OCI-LY7 (cell line): ENCODE results near the gene GLIS1.

Experiments used
- EZH2phosphoT487 ChIP-seq: fragments of 200-600 bp; sonication (generic); IDR thresholded peaks from 2 replicates; pipeline ENCODE4 v1.6.1; 2018; ENCODE audit warnings: low read depth, borderline replicate concordance, mild to moderate bottlenecking, mixed run types, antibody characterized with exemption, low read length, moderate library complexity, mixed read lengths
- TF ChIP-seq, protein P1 (sequence below): fragments of 200-600 bp; sonication (generic); conservative IDR thresholded peaks from 2 replicates; pipeline ENCODE4 v1.5.1; 2014; ENCODE audit warnings: mild to moderate bottlenecking, antibody characterized with exemption, low read length, moderate library complexity, mixed read lengths

DNA sequence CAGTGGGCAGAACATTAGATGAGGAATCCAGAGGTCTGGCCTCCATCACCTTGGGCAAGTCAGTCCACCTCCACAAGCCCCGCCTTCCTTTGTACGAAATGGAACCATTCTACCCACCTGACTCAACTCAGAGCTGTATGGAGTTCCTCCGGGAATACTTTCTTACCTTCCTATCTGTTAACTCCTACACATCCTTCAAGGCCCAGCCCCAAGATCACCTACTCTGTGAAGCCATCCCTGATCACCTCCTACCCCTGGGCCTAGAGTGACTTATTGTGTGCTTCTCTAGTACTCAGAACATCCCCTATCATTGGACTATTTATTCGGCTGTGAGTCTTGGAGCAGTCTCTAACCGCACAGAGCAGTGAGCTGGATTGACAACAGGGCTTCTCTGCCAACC is 66.7 kb downstream of the GLIS1 start:
- TF ChIP-seq, protein P1, sequence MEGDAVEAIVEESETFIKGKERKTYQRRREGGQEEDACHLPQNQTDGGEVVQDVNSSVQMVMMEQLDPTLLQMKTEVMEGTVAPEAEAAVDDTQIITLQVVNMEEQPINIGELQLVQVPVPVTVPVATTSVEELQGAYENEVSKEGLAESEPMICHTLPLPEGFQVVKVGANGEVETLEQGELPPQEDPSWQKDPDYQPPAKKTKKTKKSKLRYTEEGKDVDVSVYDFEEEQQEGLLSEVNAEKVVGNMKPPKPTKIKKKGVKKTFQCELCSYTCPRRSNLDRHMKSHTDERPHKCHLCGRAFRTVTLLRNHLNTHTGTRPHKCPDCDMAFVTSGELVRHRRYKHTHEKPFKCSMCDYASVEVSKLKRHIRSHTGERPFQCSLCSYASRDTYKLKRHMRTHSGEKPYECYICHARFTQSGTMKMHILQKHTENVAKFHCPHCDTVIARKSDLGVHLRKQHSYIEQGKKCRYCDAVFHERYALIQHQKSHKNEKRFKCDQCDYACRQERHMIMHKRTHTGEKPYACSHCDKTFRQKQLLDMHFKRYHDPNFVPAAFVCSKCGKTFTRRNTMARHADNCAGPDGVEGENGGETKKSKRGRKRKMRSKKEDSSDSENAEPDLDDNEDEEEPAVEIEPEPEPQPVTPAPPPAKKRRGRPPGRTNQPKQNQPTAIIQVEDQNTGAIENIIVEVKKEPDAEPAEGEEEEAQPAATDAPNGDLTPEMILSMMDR = no peak
- TF ChIP-seq EZH2phosphoT487 = no peak
